ENCODE results near the gene CTBP1.

- TF ChIP-seq CTCF (optimal IDR thresholded peaks at IDR 0.05 in 1 of 3, IDR thresholded peaks at IDR 0.05 in 1 of 3, conservative IDR thresholded peaks at IDR 0.05 in 1 of 3; ENCODE audit: extremely low read depth in 1 of 3, insufficient read depth in 2 of 3, low read length in 3 of 3) (no peak), EZH2 (IDR thresholded peaks at IDR 0.05; ENCODE audit: low read length) (no peak)
Observed at GRCh38 chr4:1237981-1238675, 10.8 kb downstream of the CTBP1 start.

All from keratinocyte (primary cell).